ENCODE data around the gene PDIA2.
A peak's percentile ranks its signal among the peaks of the same experiment; 100 is the strongest.
"Not testable (repeated sequence)": the region's sequence is repeated elsewhere in the genome, so short reads cannot be mapped to it uniquely, and the experiment has no call there.

Gene PDIA2

DNA sequence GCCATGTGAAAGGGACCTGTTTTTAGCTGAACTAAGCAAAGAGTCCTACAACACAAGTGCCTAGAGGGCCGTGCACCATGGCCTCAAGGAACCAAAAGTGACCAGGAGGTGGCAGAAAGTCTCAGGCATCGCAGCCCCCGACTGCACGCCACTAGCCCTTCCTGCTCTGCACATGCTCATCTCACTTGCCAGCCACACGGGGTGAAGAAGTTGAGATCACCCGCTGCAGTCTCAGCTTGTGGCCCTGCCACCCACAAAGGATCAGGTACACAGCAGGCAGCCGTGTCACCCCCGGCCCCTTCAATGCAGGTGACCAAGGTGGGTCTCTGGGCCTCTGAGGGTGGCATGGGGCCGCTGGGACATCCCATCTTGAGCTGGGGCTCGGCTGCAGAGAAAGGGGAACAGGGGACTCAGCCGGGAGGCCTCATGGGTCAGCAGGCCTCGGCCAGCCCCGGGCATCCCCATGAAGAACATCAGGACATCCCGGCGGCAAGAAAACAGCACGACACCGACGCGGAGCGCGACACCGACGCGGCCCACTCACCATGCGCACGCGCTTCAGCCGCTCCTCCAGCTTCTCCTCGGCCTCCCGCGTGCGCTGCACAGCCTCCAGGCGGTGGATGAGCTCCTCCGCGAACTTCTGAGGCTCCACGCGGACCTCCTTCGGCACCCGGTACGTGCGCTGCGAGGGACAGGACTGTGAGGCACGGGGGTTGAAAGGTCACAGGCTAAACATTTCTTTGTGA, 21.0 kb downstream of the PDIA2 start:
- no peak for DNase-seq

DNA sequence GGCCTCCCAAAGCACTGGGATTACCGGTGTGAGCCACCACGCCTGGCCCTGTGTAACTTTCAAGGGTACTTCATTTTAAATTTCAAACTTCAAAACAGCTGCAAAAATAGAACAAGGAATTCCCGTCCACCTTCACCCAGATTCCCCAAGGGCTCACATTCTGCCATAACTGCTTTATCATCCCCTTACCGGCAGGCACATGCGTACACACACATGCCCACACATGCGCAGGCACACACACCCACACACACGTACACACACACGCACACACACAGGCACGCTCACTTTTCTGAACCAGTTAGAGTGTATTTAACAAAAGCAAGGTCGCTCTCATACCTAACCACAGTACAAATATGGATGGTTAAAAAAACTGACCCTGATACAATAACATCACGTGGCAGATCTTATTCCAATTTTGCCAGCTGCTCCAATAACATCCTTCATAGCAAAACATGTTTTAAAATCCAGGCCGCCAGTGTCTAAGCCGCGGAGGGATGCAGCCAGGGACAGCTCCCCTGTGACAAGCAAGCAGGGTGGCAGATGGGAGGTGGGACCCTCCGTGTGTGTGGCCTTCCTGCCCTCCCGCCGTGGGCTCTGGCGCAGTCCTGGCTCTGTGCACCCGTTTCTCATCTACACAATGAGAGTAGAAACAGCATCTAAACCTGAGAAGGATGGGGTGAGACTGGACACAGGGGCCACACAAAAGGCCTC, 23.1 kb downstream of the PDIA2 start:
- DNase-seq, result no peak

DNA sequence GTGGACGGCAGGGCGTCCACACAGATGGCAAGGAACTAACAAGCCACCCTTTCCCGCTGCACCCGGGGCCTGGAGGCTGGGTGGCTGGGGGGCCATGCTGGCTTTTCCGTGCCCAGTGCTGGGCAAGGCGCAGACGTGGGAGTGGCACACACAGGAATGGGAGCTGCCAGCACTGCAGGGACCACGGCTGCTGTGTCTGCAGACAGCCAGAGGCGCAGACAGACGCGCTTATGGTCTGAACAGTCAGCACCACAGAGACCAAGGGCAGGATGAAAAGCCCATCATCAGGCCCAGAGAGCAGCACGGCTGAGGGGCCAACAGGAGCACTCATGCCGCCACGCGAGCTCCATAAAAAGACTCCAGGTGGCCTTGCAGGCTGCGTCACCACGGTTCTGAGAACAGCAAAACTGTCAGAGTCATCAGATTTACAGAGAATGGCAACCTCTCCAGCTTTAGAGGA, 24.0 kb downstream of the PDIA2 start:
- DNase-seq, result no peak

DNA sequence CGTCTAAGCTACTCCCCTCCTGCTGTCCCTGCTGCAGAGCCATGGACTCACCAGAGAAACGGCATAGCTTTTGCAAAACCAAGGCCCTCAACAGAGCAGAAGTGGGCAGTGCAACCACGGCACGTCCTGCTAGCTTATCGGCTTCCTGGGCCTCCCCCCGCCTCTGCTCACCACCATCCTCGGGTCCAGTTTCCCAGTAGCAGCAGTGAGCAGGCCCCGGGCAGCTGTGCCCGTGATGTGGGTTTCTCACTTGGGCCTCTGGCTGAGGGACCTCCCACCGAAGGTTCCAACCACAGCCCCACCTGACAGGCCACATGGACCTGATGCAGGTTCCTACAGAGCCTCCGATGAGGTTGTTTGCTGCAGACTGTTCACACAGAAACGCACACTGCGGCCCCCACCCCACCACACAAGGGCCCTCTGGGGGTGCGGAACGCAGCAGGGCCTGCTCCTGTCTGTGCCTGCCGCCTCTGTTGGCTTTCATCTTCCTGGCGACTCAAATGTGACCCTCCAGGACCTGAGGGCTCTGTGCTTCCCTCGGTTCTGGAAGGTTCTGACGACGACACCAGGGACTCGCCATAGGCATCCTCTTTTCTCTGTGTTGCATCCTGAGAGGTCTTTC, 24.8 kb downstream of the PDIA2 start:
- DNase-seq, result no peak

DNA sequence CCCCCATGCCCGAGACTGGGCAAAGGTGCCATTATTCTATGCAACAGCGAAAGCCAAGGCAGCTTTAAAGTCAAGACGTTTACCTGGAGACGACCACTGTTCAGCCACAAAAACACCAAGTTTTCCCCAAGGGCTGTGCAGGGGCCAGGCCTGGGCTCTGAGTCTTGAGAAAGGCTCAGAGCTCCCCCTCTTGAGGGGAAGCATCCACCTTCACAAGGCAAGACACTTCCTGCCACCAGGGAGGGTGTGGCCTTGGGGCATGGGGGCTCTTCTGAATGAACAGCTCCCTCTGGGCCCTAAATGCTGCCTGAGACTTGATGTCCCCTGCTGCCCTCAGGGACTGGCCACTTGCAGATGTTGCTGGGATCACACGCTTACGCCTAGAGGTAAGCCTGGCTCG, 26.5 kb downstream of the PDIA2 start:
- peak in 2 of 6 experiments; percentile 31 to 52 for DNase-seq

DNA sequence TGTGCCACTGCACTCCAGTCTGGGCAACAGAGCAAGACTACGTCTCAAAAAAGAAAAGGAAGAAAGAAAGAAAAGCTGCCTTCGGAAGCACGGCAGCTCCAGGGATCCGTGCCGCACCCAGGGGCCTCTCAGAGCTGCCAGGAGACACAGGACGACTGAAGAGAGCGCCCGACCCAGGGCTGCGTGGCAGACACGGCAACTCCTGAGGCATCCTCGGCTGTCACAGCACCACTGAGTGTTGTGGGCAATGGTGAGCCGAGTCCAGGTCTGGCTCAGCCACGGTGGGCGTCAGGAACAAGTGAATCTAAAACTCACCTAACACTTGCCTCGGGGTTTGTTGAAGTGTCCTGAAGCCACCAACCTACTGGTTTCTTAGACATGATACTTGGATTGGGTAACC, 28.8 kb downstream of the PDIA2 start:
- no peak for DNase-seq

DNA sequence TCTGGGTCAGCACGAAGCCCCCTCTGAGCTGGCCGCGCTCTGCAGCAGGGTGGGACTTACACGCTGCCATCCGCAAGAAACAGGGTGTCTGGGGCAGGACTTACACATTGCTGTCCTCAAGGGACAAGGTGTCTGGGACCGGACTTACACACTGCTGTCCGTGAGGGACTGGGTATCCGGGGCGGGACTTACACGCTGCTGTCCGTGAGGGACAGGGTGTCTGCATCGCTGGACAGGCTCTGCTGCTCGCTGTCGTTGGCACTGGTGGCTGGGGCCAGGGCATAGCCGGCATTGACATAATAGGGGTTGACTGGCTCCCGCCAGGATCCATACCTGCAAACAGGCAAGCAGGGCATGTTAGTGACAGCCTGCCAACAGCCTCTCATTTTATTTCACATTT, 31.4 kb downstream of the PDIA2 start:
- no peak for DNase-seq

DNA sequence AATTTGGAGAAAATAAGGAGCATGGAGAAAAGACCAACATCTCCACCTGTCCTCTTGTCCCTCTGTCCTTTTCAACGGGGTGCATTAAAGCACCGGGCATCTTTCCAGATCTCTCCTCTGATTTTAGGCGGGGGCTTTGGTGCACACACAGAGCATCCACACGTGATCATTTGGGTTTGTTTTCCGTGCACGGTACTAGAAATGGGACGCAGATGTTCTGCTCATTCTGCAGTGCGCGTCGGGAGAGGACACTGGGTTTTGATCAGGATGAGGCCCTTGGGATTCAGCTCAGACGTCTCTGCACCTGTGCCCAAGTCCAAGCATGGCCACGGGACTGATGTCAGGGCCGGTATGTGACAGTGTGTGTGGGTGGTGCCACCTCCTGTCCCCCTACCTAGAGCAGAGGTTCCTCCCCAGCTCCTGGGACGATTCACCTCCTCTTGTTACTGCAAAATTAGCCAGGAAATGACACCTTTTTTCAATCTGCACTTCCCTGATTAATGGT, 31.9 kb downstream of the PDIA2 start:
- no peak for DNase-seq

DNA sequence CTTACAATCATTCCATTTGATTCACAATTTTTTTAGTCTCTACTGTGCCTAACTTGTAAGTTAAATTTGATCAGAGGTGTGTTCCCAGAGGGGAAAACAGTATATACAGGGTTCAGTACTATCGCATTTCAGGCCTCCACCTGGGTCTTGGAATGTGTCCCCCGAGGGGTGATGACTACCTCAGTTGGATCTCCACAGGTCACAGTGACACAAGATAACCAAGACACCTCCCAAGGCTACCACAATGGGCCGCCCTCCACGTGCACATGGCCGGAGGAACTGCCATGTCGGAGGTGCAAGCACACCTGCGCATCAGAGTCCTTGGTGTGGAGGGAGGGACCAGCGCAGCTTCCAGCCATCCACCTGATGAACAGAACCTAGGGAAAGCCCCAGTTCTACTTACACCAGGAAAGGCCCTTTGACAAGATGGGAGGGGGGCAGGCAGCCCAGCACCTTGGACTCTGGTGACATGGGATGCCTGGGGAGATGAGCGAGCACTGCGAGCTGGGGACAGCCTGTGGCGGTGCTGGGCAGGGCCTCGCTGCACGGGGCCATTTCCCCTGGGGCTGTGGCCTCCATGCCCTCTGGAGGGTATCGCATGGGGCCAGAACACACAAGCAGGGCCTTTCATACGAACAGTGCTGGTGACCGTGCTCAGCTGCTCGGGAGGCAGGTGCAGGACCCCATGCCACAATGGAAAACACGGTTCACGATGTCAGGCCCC, 33.9 kb downstream of the PDIA2 start:
- DNase-seq, result no peak

DNA sequence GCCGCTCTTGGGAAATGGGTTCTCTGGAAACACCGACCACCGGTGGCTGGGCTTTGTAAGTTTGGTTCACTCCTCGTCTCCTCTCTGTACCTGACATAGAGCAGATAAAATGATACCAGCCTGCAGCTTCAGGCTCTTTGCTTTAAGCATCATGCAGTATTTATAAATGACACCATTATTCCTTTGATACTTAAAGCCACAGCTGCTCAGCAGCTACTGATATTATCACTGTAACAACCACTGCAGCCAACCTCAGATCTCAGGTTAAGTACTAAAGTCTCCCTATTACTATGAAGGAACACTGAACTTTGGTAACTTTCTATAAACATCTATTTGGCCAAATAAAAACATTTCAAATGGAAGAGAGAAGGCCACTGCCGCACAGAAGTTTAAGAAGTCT, 34.6 kb downstream of the PDIA2 start:
- DNase-seq, result no peak

DNA sequence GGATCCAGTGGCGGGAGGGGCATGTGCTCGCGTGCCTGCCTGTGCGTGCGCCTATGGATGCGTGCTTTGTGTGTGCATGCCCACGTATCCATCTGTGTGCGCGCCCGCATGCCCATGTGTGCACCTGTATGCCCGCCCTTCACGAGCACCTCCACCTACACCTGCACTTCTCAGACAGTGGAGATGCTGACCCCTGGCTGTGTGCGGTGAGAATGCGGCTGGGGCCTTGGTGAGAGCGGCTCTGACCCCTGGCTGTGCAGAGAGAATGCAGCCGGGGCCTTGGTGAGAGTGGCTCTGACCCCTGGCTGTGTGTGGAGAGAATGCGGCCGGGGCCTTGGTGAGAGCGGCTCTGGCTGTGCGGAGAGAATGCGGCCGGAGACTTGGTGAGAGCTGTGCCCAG, 35.7 kb downstream of the PDIA2 start:
- no peak for DNase-seq

DNA sequence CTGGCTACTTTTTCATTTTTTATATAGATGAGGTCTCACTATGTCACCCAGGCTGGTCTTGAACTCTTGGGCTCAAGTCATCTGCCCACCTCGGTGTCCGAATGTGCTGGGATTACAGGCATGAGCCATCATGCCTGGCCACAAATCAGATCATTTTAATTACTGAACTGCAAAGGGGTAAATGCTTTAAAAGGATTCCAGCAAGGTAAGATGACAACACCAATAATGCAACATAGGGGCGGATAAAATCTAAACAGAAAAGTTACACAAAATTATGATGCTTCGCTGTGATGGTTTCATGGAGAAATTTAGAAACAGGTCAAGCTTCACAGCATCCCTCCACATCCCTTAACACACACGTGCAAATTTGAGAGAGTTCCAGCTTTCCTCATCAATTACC, 37.2 kb downstream of the PDIA2 start:
- no peak for DNase-seq

DNA sequence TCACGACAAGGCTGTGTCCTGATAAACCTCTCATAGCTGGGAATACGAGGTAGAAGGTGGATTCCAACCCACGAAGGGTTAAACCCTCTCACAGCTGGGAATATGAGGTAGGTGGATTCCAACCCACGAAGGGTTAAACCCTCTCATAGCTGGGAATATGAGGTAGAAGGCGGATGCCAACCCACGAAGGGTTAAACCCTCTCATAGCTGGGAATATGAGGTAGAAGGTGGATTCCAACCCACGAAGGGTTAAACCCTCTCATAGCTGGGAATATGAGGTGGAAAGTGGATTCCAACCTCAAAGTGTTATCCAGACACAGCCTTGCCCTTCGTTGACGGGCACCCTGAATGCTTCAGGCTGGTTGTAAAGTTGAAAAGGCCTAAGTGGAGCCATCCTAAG, 38.6 kb downstream of the PDIA2 start:
- DNase-seq, result no peak

DNA sequence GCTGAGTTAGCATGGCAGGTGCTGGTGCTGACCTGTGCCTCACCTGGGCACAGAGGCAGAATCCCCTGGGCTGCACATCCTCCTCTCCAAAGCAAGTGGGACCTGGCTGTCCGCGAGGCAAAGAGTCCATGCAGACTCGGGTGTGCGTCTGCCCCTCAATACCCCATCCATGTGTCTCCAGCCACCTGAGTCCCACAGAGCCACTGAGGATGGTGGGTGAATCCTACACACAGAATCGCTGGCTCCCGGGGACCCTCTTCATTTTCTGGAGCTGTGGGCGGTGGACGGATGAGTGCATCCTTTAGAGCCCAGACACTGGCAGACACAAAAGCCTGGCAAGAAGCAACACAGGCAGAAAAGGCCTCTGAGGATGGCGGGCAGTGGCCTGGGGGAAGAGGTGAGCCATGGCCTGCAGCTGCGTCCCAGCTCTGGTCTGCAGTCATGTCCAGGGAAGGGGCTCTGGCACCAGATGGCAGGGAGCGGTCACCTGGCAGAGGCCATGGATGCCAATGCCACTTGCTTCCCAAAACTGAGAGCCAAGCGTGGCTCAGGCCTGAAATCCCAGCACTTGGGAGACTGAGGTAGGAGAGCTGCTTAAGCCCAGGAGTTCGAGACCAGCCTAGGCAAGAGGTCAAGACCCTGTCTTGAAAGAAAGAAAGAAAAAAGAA, 39.6 kb downstream of the PDIA2 start:
- no peak for DNase-seq

DNA sequence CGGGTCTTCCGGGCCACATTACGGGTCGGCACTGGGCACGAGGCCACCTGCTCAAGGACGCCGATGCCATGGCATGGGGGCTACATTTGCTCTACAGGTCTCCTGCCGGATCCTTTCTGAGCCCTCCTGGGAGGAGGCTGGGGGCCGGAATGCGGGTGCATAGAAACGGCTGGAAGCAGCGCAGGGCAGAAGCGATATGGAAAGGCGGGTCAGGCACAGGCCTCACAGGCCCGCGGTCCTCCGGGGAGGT, 41.2 kb downstream of the PDIA2 start:
- no peak for DNase-seq

DNA sequence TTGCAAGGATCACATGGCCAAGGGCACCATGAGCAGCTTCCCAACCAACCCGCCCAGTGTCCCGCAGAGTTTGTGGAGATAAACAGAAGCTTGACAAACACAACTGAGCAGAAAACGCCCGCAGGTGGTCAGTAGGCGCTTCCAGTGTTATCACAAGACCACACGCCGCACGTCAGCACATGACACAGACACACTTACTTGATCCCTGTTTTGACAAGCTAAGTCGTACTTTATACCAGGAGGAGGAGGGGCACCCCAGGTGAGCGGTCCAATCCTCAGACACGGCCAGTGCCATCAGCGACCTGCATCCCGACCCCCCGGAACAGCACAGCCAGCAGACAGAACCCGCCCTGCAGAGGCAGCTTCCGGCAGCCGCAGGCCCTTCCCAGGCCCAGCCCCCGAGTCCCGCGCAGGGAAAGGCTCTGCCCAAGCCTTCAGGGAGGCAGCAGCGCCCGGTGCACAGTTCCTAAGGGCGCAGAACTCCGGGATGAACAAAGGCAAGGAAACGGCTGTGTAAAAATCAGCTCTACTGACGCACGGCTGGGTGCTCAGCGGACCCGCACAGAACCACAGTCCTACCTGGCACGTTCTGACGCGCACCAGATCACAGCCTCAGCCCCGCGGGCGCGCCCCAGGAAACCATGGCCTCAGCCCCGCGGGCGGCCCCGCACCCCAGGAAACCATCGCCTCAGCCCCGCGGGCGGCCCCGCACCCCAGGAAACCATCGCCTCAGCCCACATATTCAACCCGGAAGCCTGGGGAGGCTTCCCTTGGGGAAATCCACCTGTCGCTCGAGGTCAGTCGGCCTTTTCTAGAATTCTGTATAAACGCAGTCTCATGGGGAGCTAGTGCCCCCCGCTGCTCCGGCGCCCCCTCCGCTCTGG, 41.7 kb downstream of the PDIA2 start:
- peak; percentile 73 to 93 (median 84) for DNase-seq

DNA sequence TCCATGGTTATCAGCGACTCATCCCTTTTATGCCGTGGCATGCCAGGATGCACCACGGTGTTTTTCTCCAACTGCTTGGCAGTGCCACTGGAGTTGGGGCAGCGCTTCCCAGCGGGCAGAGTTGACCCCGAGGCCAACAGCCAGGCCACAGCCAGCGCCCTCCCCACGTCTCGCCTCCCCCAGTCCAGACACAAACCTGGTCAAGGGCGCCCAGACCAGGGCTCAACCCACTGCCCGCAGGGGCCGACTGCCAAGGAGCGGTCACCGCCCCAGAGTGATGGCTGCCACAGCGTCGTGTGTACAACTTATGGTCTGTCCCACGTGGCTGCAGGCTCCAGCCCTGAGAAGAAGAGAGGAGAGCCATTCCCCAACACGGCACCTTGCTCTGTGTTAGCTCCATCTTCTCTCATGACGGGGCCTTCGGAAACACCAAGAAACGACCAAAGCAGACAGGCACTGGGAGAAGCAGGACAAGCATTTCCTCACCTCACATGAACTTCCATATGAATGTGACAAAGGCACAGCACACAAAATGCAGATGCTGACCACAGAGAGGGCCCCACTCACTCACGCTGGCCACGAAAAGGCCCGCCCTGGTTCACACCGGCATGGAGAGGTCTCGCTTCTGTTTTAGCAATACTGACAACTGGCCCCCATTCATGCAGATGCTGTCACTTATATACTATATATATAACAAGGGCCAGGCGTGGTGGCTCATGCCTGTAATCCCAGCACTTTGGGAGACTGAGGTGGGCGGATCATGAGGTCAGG, 42.6 kb downstream of the PDIA2 start:
- DNase-seq, result no peak

DNA sequence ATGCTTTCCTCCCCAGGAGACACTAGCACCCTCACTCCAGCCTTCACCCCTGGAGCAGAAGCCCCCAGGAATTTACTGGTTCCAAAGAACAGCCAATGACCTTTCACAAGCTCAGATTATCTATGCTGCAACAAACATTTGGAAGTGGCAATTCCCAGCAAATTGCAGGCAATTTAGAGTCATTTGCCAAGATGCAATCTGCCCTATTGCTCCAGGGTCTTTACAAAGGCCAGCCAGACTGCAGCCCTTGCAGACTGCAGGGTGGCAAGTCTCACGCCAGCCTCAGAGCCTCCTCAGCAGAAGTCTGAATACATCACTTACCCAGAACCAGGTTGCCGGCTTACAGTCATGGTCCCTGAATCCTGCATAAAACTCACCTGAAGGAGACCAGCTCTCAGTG, 47.8 kb downstream of the PDIA2 start:
- no peak for DNase-seq

DNA sequence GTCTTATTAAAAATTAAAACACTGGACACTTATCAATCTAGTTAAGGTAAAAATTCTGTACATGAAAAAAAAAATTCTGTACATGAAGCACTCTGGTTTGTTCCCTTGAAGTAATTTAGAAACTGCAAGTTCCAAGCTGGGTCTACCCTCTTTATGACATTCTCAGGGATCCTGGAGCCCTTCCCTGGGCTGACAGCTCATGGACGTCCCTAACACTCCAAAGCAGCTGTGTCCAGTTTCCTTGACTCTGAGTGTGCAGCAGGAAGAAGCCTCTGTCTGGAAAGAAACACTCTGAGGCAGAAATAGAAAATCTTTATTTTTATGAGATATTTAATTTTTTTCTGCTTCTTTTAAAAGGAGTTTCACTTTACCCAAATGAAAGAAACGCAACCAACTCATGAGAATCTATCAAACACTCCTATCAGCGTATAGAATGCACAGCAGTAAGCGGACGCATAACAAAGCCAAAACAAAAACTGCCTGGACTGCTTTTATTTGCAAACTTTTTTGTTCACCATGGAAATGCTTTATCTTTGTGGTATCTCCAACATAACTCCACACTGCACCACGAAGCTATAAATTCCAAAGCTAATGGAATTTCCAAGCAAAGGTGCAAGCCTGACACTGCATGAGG, 48.3 kb downstream of the PDIA2 start:
- DNase-seq, result not testable (repeated sequence)

DNA sequence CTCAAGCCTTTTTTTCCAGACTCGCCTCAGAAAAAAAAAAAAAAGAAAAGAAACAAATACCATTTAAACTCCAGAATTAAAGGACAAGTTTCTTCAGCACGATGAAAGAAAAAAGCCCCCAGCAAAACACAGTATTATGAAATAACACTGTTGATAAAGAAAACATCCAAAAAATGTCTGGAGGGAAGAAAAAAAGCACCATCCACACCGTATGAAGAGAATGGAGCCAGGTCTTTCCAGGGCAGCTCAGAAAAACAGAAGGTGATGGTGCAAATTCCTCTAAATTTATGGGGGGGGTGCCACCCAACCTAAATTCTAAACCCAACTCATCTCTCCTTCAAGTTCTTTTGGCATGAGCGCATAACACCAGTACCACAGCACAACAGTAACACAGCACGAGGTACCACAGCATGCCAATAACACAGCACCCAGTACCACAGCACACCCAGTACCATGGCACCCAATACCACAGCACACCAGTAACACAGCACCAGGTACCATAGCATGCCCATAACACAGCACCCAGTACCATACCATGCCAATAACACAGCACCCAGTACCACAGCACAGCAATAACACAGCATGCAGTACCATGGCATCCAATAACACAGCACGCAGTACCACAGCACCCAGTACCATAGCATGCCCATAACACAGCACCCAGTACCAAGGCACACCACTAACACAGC, 50.6 kb downstream of the PDIA2 start:
- DNase-seq, result no peak

Data from stimulated activated naive CD4-positive, alpha-beta T cell (primary cell).